Activated naive CD8-positive, alpha-beta T cell treated with anti-CD3 and anti-CD28 coated beads for 36 hours (primary cell): ENCODE data around the gene NPSR1. TPM values are rescaled to one million over a fixed set of nuclear protein-coding genes. Genes with fewer than 3 reads are reported as not detected.
A peak's percentile ranks its signal among the peaks of the same experiment; 100 is the strongest.

Source experiments
- DNase-seq: peaks from one replicate; pipeline ENCODE4 v3.0.0; 2021
- H3K27ac Mint-ChIP-seq: one replicate; pipeline ENCODE4 v1.8.0; 2022; ENCODE audit warnings: mild to moderate bottlenecking, moderate library complexity, mixed read lengths
- H3K27me3 Mint-ChIP-seq: one replicate; pipeline ENCODE4 v1.8.0; 2022; ENCODE audit warnings: mild to moderate bottlenecking, mixed read lengths
- H3K36me3 Mint-ChIP-seq: one replicate; pipeline ENCODE4 v1.8.0; 2021; ENCODE audit warnings: mild to moderate bottlenecking, mixed read lengths
- H3K4me1 Mint-ChIP-seq: one replicate; pipeline ENCODE4 v1.8.0; 2021; ENCODE audit warnings: mixed read lengths
- H3K4me3 Mint-ChIP-seq: one replicate; pipeline ENCODE4 v1.8.0; 2022; ENCODE audit warnings: mild to moderate bottlenecking, moderate library complexity, mixed read lengths
- H3K9me3 Mint-ChIP-seq: one replicate; pipeline ENCODE4 v1.8.0; 2022; ENCODE audit warnings: mixed read lengths
- total RNA-seq, 2 experiments: library from RNA; stranded (reverse); gene quantifications; one replicate each; pipeline ENCODE4 v1.2.3, GENCODE V29; 2021

The NPSR1 gene
- total RNA-seq, 2 experiments from 2014 or later = not detected

- DNase-seq = peak; percentile 32
- H3K36me3 Mint-ChIP-seq = no peaks in the 10 kb centered on the region
These were observed 165.7 kb downstream of the NPSR1 start for GRCh38 chr7:34823650-34824258.

GRCh38 chr7:34825221-34825620 lies 167.2 kb downstream of the NPSR1 start:
- Mint-ChIP-seq H3K4me1 (no peaks in the 10 kb centered on the region), H3K9me3 (no peaks in the 10 kb centered on the region), H3K4me3 (no peak overlapping the region), H3K27ac (no peak overlapping the region), H3K27me3 (peaks cover 2% of the 10 kb centered on the region), H3K36me3 (no peaks in the 10 kb centered on the region)
- no peak for DNase-seq

More at GRCh38 chr7:34823650-34824258, 165.7 kb downstream of the NPSR1 start:
- Mint-ChIP-seq H3K4me1 (no peaks in the 10 kb centered on the region), H3K27me3 (peaks cover 3% of the 10 kb centered on the region), H3K9me3 (no peaks in the 10 kb centered on the region), H3K27ac (no peak overlapping the region), H3K4me3 (no peak overlapping the region)

DNA sequence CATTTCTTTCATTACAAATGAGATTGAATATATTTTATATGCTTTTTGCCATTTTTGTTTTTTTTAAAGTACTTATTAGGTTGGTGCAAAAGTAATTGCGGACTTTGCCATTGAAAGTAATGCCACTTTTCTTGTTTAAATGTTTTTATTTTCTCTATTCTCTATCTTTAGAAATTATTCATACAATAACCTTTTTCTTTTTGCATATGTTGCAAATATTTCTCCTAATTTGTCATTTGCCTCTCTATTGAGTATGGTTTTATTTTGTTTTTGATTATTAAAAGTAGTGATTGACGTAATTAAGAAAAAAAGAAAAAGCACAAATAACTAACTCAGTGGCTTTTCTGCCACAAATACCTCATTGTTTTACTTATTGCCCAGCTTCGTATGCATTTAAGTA lies 172.4 kb downstream of the NPSR1 start:
- H3K36me3 Mint-ChIP-seq = no peaks in the 10 kb centered on the region
- DNase-seq = no peak
- H3K9me3 Mint-ChIP-seq = no peaks in the 10 kb centered on the region
- H3K4me1 Mint-ChIP-seq = no peaks in the 10 kb centered on the region
- H3K4me3 Mint-ChIP-seq = no peak overlapping the region
- no peaks in the 10 kb centered on the region for H3K27me3 Mint-ChIP-seq
- H3K27ac Mint-ChIP-seq = no peak overlapping the region

DNA sequence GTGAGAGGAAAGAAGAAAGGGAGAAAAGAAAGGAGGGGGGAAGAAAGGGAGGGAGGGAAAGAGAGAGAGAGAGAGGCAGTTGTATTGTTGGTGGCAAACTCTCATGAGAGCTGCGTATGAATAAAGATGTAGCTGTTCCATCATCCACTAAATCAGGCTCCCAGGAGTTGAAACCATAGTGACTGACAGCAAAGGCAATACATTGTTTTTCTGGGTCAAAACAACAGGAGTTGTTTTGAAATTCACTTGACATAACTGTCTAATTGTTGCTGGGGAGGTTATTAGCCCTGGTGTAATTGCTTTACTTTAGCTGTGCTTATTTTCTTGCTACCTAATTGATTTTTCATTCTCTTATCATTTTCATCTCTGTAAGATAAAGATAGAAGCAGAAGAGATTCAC lies 173.4 kb downstream of the NPSR1 start:
- Mint-ChIP-seq H3K27me3 (no peaks in the 10 kb centered on the region), H3K4me1 (no peaks in the 10 kb centered on the region), H3K4me3 (no peak overlapping the region), H3K9me3 (no peaks in the 10 kb centered on the region), H3K36me3 (no peaks in the 10 kb centered on the region), H3K27ac (no peak overlapping the region)
- no peak for DNase-seq

DNA sequence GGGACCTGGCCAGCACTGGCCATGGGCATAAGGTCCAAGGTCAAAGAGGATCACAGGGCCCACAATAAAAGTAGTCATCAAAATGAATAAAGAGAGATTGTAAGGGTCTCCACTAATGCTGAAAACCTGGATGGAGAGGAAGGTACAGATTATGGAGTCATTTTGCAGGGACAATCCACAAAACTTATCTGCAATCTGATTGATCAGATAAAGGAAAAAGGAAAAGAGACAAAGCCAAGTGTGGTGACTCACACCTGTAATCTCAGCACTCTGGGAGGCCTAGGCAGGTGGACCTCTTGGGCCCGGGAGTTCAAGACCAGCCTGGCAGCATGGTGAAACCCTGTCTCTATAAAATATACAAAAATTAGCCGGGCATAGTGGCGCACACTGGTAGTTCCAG lies 174.0 kb downstream of the NPSR1 start:
- Mint-ChIP-seq H3K36me3 (no peaks in the 10 kb centered on the region), H3K4me1 (no peaks in the 10 kb centered on the region), H3K4me3 (no peak overlapping the region), H3K27me3 (no peaks in the 10 kb centered on the region), H3K27ac (no peak overlapping the region), H3K9me3 (no peaks in the 10 kb centered on the region)
- DNase-seq = no peak

- no peak for DNase-seq
- Mint-ChIP-seq H3K27ac (no peak overlapping the region), H3K27me3 (peaks cover 10% of the 10 kb centered on the region), H3K4me1 (no peaks in the 10 kb centered on the region), H3K36me3 (no peaks in the 10 kb centered on the region), H3K4me3 (no peak overlapping the region), H3K9me3 (no peaks in the 10 kb centered on the region)
These were observed 178.0 kb downstream of the NPSR1 start for GRCh38 chr7:34835901-34836600.

- no peaks in the 10 kb centered on the region for H3K9me3 Mint-ChIP-seq
- no peaks in the 10 kb centered on the region for H3K36me3 Mint-ChIP-seq
- no peak overlapping the region for H3K4me3 Mint-ChIP-seq
- no peak overlapping the region for H3K27ac Mint-ChIP-seq
- no peaks in the 10 kb centered on the region for H3K4me1 Mint-ChIP-seq
- H3K27me3 Mint-ChIP-seq = peaks cover 10% of the 10 kb centered on the region
- no peak for DNase-seq
These were observed 179.3 kb downstream of the NPSR1 start for GRCh38 chr7:34837316-34837715.

GRCh38 chr7:34837801-34838201 lies 179.8 kb downstream of the NPSR1 start:
- peaks cover 10% of the 10 kb centered on the region for H3K27me3 Mint-ChIP-seq
- DNase-seq = no peak
- H3K36me3 Mint-ChIP-seq = no peaks in the 10 kb centered on the region
- no peaks in the 10 kb centered on the region for H3K4me1 Mint-ChIP-seq
- no peak overlapping the region for H3K27ac Mint-ChIP-seq
- no peaks in the 10 kb centered on the region for H3K9me3 Mint-ChIP-seq
- H3K4me3 Mint-ChIP-seq = no peak overlapping the region

DNA sequence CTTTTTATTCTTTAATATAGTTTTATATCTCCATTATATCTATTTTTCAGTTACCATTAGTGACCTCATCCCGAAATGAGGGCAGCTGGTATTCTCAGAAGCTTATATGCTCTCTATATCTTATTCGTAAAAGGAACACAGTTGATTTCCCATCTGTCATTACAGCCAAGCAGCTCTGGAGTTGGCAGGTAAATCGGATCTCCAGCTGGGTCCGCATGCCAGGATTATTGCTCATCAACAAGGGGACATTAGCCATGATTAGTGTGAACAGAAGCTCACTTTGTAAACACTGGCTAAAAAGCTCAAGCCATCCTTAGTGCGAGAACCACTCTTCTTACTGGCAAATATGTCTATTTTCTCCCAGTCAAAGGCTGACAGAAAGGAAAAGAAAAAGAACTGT lies 180.3 kb downstream of the NPSR1 start:
- DNase-seq = no peak
- no peak overlapping the region for H3K27ac Mint-ChIP-seq
- H3K36me3 Mint-ChIP-seq = no peaks in the 10 kb centered on the region
- H3K27me3 Mint-ChIP-seq = peaks cover 10% of the 10 kb centered on the region
- no peaks in the 10 kb centered on the region for H3K4me1 Mint-ChIP-seq
- H3K9me3 Mint-ChIP-seq = no peaks in the 10 kb centered on the region
- no peak overlapping the region for H3K4me3 Mint-ChIP-seq

DNA sequence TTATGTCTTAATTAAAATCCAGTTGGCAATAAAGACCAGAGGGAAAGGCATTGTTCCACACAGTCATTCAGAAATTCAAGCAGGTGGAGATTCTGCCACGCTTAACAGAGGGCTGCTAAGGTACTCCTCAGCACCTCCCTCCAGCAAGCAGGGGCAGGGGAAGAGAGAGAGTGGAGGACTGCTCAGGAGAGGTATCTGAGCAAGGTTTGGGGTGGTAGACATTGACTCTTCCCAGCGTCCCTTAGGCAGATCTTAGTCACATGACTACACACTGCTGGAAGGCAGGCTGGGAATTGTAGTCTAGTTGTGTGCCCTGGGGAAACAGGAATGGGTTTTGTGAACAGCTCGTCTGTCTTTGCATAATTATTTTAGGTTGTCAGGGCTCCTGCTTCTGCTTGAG lies 181.6 kb downstream of the NPSR1 start:
- Mint-ChIP-seq H3K4me1 (no peaks in the 10 kb centered on the region), H3K4me3 (no peak overlapping the region), H3K27ac (no peak overlapping the region), H3K9me3 (no peaks in the 10 kb centered on the region), H3K36me3 (no peaks in the 10 kb centered on the region), H3K27me3 (peaks cover 10% of the 10 kb centered on the region)
- no peak for DNase-seq

GRCh38 chr7:34840176-34840785 lies 182.3 kb downstream of the NPSR1 start:
- H3K27ac Mint-ChIP-seq = no peak overlapping the region
- no peaks in the 10 kb centered on the region for H3K36me3 Mint-ChIP-seq
- no peaks in the 10 kb centered on the region for H3K9me3 Mint-ChIP-seq
- no peak overlapping the region for H3K4me3 Mint-ChIP-seq
- H3K4me1 Mint-ChIP-seq = peaks cover 3% of the 10 kb centered on the region
- peaks cover 12% of the 10 kb centered on the region for H3K27me3 Mint-ChIP-seq
- DNase-seq = no peak

GRCh38 chr7:34841326-34841725 lies 183.3 kb downstream of the NPSR1 start:
- Mint-ChIP-seq H3K9me3 (no peaks in the 10 kb centered on the region), H3K27me3 (peaks cover 14% of the 10 kb centered on the region), H3K36me3 (no peaks in the 10 kb centered on the region), H3K27ac (no peak overlapping the region), H3K4me3 (no peak overlapping the region), H3K4me1 (peaks cover 6% of the 10 kb centered on the region)
- no peak for DNase-seq

DNA sequence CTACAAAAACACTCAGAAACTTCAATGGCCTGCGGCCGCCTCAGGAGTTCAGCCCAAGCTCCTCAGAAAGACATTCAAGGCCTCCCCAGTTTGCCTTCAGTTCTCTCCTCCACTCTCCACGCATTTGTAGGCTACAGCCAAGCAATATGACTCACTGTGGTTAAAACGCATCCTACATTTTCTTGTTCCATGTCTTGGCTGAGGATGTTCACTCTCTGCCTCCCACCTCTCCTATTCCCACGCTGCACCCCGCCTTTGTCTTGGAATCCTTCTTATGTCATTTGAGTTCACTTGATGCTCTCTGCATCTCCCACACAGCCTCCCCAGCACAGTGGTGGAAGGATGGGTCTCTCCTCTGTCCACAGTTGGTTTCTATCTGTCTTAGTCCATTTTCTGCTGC lies 184.8 kb downstream of the NPSR1 start:
- Mint-ChIP-seq H3K4me3 (no peak overlapping the region), H3K27me3 (peaks cover 17% of the 10 kb centered on the region), H3K9me3 (no peaks in the 10 kb centered on the region), H3K27ac (no peak overlapping the region), H3K4me1 (peaks cover 6% of the 10 kb centered on the region), H3K36me3 (no peaks in the 10 kb centered on the region)
- no peak for DNase-seq

DNA sequence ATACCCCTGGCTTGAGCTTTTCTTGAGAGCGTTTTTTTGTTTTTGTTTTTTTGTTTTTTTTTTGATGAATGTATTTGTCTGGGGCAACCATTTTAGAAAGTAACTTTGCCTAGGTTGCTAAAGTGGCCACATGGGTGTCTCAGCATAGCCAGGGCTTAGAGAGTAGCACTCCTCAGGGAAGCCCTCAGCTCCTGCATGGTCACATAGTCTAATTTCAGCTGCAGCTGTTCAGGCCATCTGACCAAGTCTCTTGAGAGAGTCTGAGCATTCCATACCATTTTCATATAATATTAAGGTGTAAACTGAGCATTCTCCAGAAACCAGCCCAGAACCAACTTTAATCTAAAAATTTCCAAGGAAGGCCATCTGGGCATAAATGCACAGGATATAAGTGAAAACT lies 186.4 kb downstream of the NPSR1 start:
- Mint-ChIP-seq H3K27ac (no peak overlapping the region), H3K4me1 (peaks cover 6% of the 10 kb centered on the region), H3K4me3 (no peak overlapping the region), H3K36me3 (no peaks in the 10 kb centered on the region), H3K9me3 (no peaks in the 10 kb centered on the region), H3K27me3 (peaks cover 12% of the 10 kb centered on the region)
- no peak for DNase-seq

DNA sequence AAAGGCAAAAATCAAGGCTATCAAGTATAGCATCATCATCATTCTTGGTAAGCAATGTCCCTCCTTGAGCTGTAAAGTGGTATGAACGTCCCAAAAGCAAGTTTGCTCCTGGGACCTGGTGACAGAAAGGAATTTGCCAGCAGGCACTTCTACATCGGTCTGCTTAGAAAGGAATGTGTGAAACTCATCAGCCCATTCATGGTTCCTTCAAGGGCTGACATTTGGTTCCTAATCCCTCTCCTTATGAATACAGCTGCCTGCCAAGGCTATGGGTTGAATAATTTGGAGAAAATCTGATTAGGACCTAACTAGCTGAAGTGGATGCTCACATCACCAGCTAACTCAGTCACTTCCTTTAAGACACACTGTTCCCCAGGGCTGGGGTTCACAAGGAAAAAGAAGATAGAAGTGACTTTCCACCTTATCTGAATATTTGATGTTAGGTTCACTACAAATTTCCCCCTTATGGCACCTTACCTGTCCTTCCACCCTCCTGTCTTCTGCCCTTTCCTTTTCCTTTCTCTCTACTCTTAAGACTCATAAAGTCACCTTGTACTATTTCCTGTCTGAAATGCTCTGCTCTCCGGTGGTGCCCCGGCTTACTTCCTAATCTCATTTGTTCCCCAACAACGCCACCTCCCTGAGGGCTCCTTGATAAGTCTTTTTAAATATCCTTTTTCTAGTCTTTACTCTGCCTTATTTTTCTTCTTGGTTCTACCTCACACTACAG lies 187.1 kb downstream of the NPSR1 start:
- Mint-ChIP-seq H3K27ac (no peak overlapping the region), H3K4me3 (no peak overlapping the region), H3K4me1 (peaks cover 6% of the 10 kb centered on the region), H3K36me3 (no peaks in the 10 kb centered on the region), H3K9me3 (no peaks in the 10 kb centered on the region), H3K27me3 (peaks cover 12% of the 10 kb centered on the region)
- DNase-seq = no peak
